IPS DF 6.9 (cell line): ENCODE data around the gene SCN4A.
"Not testable (repeated sequence)": the region's sequence is repeated elsewhere in the genome, so short reads cannot be mapped to it uniquely, and the experiment has no call there.

Source experiments
- DNase-seq: peaks from one replicate; pipeline ENCODE4 v3.0.0-alpha.2; 2013; ENCODE audit warnings: low read depth, low spot score
- H3K27ac ChIP-seq: one replicate; pipeline ENCODE4 v1.5.1; 2013; ENCODE audit warnings: low read length, control low read depth
- H3K27me3 ChIP-seq: 2 replicates; pipeline ENCODE4 v1.6.1; 2013; ENCODE audit warnings: mild to moderate bottlenecking, low read length; ENCODE audit not compliant: control insufficient read depth, insufficient read depth
- H3K36me3 ChIP-seq: 2 replicates; pipeline ENCODE4 v1.6.1; 2013; ENCODE audit warnings: low read length; ENCODE audit not compliant: control insufficient read depth, insufficient read depth
- H3K4me1 ChIP-seq: 2 replicates; pipeline ENCODE4 v1.6.1; 2013; ENCODE audit warnings: low read length; ENCODE audit not compliant: control insufficient read depth, insufficient read depth
- H3K4me3 ChIP-seq: 2 replicates; pipeline ENCODE4 v1.5.1; 2013; ENCODE audit warnings: mild to moderate bottlenecking, low read length
- H3K9me3 ChIP-seq: 2 replicates; pipeline ENCODE4 v1.6.1; 2013; ENCODE audit warnings: low read length, inconsistent platforms; ENCODE audit not compliant: control insufficient read depth, insufficient read depth
- WGBS: extraction: QIAGEN DNeasy Blood & Tissue Kit; methylation state at CpG from one replicate; pipeline ENCODE4 v1.1.7; 2013; ENCODE audit warnings: mixed read lengths, missing lambda C conversion rate; ENCODE audit not compliant: insufficient read length, insufficient coverage; 5-methylcytosine and 5-hydroxymethylcytosine counted together

SCN4A gene

DNA sequence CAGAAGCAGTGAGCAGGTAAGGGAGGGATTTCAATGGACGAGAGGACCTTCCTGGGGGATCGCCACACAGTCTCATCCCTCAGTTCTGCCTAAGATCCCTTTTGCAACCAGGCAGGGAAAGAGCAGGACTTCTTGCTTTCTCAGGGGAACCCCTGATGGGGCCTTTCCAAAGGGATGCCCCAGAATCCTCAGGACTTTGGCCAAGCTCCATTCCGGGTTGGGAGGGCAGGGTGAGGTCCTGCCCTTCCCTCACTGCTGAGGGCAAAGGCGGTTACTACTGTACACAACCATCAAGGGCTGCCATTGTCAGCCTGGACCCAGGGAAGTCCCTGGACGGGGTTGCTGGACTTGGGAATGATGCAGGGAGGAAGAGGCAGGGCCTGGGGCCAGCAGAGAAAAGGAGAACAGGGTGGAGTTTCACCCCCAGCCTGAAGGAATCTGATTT is 35.1 kb upstream of the SCN4A start:
- no CpG with 5 or more reads among the region's 5 CpGs for WGBS
- Histone ChIP-seq H3K27me3 (no peaks in the 10 kb centered on the region), H3K27ac (no peak overlapping the region), H3K4me3 (no peak overlapping the region), H3K36me3 (no peaks in the 10 kb centered on the region), H3K4me1 (no peaks in the 10 kb centered on the region; the same call in 1 of the 2 replicates), H3K9me3 (no peaks in the 10 kb centered on the region)
- DNase-seq = no peak

DNA sequence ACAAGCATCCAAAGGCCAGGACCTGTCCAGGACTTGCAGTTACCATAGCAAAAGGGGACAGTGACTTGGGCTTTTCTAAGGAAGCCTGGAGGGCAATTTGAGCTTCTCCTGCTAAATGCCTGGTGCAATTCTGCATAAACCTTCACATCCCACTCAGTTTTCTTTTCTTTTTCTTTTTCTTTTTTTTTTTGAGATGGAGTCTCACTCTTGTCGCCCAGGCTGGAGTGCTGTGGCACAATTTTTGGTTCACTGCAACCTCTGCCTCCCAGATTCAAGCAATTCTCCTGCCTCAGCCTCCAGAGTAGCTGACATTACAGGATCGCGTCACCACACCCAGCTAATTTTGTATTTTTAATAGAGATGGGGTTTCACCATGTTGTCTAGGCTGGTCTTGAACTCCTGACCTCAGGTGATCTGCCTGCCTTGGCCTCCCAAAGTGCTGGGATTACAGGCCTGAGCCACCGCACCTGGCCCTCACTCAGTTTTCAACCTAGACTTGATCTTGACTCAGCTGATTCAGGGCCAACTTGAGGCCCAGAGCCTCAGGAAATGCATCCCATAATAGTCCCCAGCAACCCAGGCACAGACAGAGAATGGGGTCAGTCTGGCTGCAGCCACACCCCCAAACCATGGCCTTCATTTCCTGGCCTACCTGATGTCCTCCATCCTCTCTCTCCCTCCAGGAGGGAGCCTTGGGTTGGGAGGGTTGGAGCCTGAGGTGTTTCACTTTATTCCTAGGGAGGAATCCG is 34.5 kb upstream of the SCN4A start:
- not testable (repeated sequence) for H3K27ac ChIP-seq, H3K4me3 ChIP-seq, DNase-seq, H3K9me3 ChIP-seq, H3K36me3 ChIP-seq, H3K27me3 ChIP-seq, H3K4me1 ChIP-seq
- WGBS = no CpG with 5 or more reads among the region's 5 CpGs

DNA sequence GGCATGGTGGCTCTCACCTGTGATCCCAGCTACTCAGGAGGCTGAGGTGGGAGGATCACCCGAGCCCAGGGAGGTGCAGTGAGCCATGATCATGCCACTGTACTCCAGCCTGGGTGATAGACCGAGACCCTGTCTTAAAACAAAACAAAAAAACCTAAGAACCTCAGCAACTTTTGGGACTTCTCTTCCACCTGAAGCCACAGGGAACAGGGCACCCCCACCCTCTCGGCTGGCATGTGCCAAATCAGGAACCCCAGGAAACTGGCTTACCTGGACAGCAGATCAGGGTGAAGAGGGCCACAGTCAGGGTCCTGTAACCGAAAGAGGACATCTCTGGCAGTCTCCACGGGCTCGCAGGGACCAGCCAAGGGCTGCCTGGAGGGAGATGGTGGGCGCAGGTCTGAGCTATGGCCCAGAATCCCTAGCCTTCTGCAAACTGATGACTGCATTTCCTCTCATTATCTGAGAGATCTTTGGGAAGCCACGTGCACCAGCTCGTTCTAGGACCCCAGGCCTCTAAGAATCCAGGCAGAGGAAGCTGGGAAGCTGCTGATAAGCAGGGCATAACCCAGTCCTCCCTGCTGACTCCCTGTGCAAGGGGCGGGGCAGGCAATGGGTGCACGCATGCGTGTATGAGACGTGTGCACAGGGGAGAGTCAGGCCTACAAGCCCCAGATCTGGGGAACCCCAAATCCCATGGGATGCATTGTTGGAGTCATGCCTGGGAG is 33.8 kb upstream of the SCN4A start:
- Histone ChIP-seq H3K36me3 (no peaks in the 10 kb centered on the region), H3K27me3 (no peaks in the 10 kb centered on the region), H3K4me1 (no peaks in the 10 kb centered on the region; the same call in 1 of the 2 replicates), H3K4me3 (no peak overlapping the region), H3K9me3 (no peaks in the 10 kb centered on the region), H3K27ac (no peak overlapping the region)
- WGBS = no CpG with 5 or more reads among the region's 13 CpGs
- no peak for DNase-seq

DNA sequence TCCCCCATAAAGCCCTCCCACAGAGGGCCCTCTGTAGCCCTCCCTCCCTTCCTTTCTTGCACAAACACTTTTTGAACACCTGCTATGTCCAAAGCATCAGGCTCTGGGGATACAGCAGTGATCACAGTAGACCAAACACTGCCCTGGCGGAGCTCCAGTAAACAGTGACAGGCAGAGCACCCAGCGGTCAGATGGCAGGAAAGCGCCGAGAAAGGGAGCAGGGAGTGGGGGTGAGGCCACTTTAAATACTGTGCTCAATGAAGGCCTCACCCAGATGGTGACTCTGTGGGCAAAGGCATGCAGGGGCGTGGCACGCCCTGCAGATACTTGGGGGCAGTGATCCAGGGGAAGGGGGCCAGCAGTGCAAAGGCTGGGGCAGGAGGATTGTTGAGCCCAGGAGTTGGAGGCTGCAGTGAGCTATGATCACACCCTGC is 33.0 kb upstream of the SCN4A start:
- Histone ChIP-seq H3K36me3 (no peaks in the 10 kb centered on the region), H3K27me3 (no peaks in the 10 kb centered on the region), H3K4me3 (no peak overlapping the region), H3K4me1 (no peaks in the 10 kb centered on the region; the same call in 1 of the 2 replicates), H3K27ac (no peak overlapping the region), H3K9me3 (no peaks in the 10 kb centered on the region)
- whole genome bisulfite sequencing = no CpG with 5 or more reads among the region's 6 CpGs
- no peak for DNase-seq

DNA sequence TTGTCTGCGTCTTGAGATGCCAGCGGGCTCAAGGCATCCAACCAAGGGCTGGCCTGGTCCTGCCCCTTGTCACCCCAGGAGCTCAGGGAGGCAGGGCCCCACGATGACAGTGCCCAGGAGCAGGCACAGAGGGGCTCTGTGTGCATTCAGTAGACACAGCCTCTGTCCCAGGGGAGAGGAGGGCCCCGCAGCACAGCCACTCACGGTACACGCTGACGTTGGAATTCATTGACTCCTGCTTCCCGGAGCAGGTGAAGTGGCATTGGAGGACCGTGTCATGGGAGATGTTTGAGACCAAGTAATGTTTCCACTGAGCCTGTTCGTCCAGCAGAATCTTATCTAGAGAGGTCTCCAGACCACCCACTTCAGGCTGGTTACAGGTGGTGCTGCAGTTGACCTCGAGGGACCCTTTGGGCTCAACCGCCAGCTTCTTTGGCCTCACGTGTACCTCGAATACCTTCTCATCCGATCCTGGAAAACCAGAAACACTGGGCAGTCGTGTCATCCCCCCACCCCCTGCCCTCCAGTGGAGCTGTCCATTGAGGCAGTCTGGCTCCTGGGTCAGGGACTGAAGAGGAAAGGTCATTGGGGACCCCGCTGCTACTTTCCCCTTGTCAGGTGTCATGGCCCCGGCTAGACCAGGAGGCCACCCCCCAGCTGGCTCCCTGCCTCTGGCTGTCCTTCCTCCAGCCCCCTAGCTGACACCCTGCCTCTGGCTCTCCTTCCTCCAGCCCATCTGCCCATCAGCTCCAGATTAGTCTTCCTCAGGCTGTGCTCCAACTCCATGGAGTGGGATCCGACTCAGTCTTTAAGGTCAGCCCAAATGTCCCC is 32.4 kb upstream of the SCN4A start:
- Histone ChIP-seq H3K27ac (no peak overlapping the region), H3K4me1 (no peaks in the 10 kb centered on the region; the same call in 1 of the 2 replicates), H3K9me3 (no peaks in the 10 kb centered on the region), H3K36me3 (no peaks in the 10 kb centered on the region), H3K4me3 (no peak overlapping the region), H3K27me3 (no peaks in the 10 kb centered on the region)
- no peak for DNase-seq
- no CpG with 5 or more reads among the region's 19 CpGs for WGBS

DNA sequence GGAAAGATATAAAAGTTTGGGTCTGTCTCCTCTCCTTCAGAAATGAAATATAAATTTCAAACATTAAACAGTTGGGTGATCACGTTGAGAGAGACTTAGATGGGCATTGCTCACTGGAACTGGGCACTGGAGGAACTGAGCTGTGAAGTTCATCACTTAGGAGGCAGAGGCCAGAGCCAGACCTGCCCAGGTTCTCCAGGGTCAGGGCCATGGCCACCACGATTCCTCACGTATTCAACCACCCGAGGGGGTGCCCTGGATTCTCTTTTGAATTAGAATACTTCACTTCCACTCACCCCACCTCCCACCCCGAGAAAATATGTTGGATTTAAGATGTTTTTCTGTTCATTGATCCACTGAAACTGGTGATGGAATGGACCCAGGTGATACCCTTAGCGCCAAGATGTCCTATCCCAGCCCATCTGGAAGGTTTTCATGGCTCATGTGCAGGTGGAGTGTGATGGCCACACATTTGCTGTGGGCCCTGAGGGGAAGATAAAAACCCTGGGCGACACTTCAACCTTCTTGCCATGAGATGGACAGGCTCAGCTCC is 31.6 kb upstream of the SCN4A start:
- DNase-seq = no peak
- Histone ChIP-seq H3K4me1 (no peaks in the 10 kb centered on the region; the same call in 1 of the 2 replicates), H3K36me3 (no peaks in the 10 kb centered on the region), H3K27me3 (no peaks in the 10 kb centered on the region), H3K9me3 (no peaks in the 10 kb centered on the region), H3K4me3 (no peak overlapping the region), H3K27ac (no peak overlapping the region)
- WGBS = no CpG with 5 or more reads among the region's 7 CpGs

DNA sequence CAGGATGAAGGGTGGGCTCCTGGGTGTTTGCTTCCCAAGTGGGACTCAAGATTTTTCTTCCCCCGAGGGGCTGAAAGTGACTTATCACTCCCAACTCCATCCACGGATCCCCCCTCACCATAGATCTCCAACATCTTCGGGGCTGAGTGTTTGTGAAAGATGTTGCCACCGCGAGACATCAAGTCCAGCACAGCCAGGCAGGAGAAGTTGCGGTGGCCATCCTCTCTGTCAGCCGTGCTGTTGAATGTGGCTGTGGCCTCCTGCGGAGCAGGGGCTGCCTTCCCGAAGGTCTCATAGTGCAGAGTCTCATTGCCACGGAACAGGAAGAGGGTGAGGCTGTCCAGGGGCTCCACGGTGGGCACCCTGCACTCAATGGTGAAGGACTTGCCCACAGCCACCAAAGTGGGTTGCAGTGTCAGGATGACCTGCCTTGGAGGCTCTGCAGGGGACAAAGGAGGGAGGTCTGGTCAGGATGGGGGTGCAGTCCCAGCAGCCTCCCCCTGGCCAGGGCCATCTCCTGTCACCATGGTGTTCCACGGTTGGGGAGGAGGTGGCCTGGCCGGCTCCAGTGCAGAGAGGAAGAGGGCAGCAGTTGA is 30.9 kb upstream of the SCN4A start:
- WGBS = no CpG with 5 or more reads among the region's 13 CpGs
- H3K27ac ChIP-seq = no peak overlapping the region

DNA sequence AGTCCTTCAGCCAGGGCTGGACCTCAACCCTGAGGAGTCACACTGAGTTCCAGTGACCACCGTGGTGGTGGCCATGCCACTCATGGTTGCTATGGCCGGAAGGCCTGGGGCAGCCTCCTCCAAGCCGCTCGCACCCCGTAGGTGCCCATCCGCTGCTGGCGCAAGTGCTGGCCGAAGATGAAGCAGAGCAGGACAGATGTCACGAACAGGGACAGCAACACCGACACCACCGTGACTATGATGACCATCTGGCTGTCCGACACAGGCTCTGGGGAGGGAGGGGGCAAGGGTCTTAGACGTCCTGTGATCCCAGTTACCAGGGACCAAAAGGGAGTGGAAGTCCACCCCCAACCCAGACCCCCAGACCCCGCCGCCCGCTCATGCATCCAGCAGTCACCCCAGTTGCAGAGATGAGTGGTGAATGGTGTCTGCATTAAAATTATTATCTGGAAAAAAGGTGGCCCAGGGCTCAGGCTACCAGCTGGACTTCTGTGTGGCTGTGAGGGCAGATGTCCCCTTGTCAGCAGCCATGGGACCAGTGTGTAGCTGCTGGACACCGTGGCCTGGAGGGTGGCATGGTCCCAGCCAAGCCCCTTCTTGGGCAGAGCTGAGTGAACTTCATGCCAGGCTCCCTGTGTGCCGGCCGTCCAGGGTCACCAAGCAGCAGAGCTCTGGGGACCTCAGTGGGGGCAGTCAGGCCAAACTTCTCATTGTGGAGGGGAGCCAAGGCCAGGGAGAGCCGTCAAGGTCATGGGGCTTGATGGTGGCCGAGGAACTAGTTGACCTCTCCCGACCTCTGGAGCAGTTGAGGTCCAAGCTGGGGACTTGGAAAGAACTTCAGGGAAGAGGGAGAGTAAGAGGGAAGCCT is 30.2 kb upstream of the SCN4A start:
- no peaks in the 10 kb centered on the region for H3K36me3 ChIP-seq
- no peak overlapping the region for H3K27ac ChIP-seq
- H3K4me1 ChIP-seq = no peaks in the 10 kb centered on the region; the same call in 1 of the 2 replicates
- H3K9me3 ChIP-seq = no peaks in the 10 kb centered on the region
- no peak overlapping the region for H3K4me3 ChIP-seq
- no peak for DNase-seq
- no CpG with 5 or more reads among the region's 22 CpGs for WGBS
- no peaks in the 10 kb centered on the region for H3K27me3 ChIP-seq

More for the DNA sequence above, 30.9 kb upstream of the SCN4A start:
- Histone ChIP-seq H3K36me3 (no peaks in the 10 kb centered on the region), H3K4me3 (no peak overlapping the region), H3K27me3 (no peaks in the 10 kb centered on the region), H3K9me3 (no peaks in the 10 kb centered on the region), H3K4me1 (no peaks in the 10 kb centered on the region; the same call in 1 of the 2 replicates)
- DNase-seq = no peak

DNA sequence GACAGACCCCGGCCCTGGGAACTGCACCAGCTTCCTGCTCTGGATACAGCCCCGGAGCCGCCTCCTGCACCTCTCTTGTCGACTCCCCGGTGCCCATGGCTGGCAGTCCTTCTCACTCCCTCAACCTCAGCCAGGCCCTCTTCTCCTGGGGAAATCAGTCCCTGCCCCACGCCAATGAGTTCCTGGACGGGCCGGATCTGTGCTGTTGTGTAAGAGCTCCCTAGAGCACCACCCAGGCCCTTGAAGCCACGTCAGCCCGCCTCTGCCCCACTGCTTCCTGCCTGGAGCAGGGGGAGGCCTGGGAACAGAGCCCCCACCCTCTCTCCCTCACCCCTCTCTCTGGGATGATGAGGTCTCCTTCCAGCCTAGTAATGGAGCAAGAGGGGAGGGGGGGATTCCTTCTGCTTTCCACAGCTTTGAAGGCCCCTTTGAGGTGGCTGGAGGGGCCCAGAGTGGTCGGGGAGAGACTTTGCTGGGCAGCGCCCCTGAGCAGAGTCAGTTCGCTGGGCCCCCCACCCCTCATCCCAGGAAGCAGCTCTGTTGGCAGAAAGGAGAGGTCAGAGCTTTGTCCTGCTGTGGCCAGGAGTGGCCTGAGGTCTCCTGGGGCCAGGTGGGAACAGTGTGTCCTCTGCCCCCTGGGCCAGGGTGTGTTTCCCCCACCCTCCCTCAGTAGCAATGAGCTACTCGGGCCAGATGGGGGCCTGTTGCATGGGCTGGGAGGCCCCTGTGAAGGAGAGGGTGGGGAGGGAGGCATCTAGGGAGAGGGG is 29.2 kb upstream of the SCN4A start:
- H3K27ac ChIP-seq = no peak overlapping the region
- H3K4me1 ChIP-seq = peaks cover 2% of the 10 kb centered on the region
- no peaks in the 10 kb centered on the region for H3K9me3 ChIP-seq
- WGBS = no CpG with 5 or more reads among the region's 14 CpGs
- no peaks in the 10 kb centered on the region for H3K36me3 ChIP-seq
- no peak overlapping the region for H3K4me3 ChIP-seq
- no peak for DNase-seq
- H3K27me3 ChIP-seq = no peaks in the 10 kb centered on the region
